Fibroblast of villous mesenchyme (primary cell): Measurements from ENCODE around the gene PLPP3. TPM values are rescaled to one million over a fixed set of nuclear protein-coding genes. Genes with fewer than 3 reads are reported as not detected.

Experiments
- DNase-seq: peaks from one replicate; pipeline ENCODE4 v3.0.0-alpha.2; 2010; ENCODE audit warnings: low read depth
- H3K4me3 ChIP-seq: 2 replicates; pipeline ENCODE4 v1.5.1; 2011; ENCODE audit warnings: low read depth, mild to moderate bottlenecking, low read length
- total RNA-seq: library from RNA; depleted of rRNA; stranded (reverse); fragments of >200 nt; gene quantifications from 2 replicates; pipeline ENCODE4 v1.2.3, GENCODE V29; 2012
- TF ChIP-seq, protein P1 (sequence below): IDR thresholded peaks from 2 replicates; pipeline ENCODE4 v1.5.1; 2012; ENCODE audit warnings: low read depth, mild to moderate bottlenecking, low read length; ENCODE audit not compliant: insufficient read depth

Gene PLPP3
- total RNA-seq, 1 donor, result 14.7 TPM

DNA sequence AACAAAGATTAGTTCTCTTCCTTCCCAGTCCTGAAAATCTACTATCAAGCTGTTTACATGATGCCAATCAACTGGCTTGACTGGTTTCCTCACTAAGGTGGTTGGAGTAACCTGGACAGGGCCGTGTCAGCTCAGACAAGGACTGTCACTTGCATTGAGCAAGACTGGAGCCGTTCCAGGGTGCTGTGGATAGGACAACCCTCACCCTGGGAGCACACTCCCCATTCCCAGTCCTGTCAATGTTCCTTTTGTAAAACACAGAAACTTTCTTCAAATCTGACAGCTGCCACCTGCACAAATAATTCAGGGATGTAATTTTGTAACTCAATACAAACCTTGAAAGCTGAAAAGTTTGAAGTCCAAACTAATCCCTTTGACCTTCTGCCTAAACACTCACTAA lies 31.4 kb downstream of the PLPP3 start:
- no peak for DNase-seq
- TF ChIP-seq, protein P1, sequence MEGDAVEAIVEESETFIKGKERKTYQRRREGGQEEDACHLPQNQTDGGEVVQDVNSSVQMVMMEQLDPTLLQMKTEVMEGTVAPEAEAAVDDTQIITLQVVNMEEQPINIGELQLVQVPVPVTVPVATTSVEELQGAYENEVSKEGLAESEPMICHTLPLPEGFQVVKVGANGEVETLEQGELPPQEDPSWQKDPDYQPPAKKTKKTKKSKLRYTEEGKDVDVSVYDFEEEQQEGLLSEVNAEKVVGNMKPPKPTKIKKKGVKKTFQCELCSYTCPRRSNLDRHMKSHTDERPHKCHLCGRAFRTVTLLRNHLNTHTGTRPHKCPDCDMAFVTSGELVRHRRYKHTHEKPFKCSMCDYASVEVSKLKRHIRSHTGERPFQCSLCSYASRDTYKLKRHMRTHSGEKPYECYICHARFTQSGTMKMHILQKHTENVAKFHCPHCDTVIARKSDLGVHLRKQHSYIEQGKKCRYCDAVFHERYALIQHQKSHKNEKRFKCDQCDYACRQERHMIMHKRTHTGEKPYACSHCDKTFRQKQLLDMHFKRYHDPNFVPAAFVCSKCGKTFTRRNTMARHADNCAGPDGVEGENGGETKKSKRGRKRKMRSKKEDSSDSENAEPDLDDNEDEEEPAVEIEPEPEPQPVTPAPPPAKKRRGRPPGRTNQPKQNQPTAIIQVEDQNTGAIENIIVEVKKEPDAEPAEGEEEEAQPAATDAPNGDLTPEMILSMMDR, result no peak

DNA sequence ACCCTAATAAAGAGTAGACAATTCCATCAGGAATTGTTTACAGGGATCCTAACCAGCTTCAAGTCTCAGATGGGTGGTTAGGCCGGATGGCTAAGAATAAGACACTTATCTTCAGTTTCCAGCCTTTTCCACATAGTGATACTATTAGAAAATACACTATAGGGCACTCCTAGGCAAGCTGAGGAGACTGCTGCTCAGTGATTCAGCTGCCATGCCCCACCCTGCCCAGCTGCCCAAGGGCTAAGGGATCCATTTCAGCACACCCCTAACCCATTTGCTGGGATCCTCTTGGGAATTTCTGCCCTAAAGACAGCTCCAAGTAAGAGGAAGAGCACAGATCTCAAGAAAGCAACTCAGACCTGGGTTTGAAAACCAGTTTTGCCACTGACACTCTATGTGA lies 31.9 kb downstream of the PLPP3 start:
- H3K4me3 ChIP-seq, result no peak overlapping the region
- TF ChIP-seq, protein P1, result no peak
- no peak for DNase-seq

More for the DNA sequence above, 31.4 kb downstream of the PLPP3 start:
- H3K4me3 ChIP-seq, result no peak overlapping the region

DNA sequence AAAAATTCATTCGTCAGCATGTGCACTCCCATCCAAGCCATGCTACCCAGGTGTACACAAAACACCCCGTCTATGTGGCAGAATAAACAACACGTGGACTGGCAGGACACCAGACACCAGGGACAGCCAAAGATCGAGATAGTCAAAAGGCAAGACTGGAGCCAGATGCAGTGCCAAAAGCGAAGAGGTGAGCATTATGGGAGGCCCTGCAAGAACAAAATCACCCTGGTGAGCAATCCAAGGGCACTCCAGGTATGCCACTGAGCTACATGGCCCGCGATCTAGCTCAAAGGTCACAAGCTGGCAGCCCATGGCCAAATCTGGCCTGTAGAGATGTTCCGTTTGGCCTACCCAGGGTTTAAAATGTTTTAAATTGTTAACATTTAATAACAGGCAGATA lies 33.7 kb downstream of the PLPP3 start:
- TF ChIP-seq, protein P1, result no peak
- no peak for DNase-seq
- H3K4me3 ChIP-seq, result no peak overlapping the region

DNA sequence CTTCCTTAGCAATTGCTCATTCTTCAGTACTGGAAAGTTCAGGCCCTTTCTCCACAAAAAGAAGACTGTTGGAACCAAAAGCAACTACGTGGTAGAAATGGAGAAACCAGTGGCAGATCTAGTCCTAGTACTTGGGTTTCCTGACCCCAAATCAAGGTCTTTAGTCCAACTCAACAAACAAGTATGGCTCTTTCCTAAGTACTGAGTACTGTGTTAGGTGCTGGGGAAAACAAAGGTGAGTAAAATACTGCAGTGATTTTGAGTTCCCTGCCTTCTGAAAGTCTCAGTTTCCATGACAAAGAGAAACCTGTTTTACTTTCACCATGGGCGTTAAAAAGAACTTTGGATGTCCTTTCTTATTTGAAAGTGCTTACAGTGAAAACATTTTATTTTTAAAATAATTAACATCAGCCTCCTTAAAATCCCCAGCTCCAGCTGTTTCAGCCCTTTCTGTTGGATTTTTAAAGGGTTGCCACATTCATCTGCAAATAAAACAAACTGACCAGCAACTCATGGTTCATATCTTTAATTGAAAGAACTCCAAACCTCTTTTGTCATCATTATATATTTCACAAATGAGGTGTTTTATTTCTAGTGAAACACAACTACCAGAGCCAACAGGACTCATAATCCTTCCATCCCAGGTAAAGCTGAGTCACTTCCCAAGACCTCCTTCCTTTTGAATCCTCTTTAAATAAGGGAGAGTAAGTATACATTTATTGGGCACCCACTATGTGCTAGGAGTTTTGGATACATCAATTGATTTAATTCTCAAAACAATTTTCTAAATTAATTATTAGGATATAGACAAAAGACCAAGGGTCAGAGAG lies 35.4 kb downstream of the PLPP3 start:
- DNase-seq, result no peak
- no peak overlapping the region for H3K4me3 ChIP-seq
- TF ChIP-seq, protein P1, result no peak

DNA sequence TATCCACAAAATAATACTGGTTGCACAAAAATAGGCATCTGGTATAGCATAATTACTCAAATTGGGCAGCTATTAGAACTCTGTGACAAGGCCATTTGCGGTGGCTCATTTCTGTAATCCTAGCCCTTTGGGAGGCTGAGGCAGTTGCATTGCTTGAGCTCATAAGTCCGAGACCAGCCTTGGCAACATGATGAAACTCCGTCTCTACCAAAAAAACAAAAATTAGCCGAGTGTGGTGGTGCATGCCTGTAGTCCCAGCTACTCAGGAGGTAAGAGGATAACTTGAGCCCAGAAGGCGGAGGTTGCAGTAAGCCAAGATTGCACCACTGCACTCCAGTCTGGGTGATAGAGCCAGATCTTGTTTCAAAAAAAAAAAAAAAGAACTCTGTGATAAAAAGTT lies 36.7 kb downstream of the PLPP3 start:
- DNase-seq, result no peak
- TF ChIP-seq, protein P1, result no peak
- no peak overlapping the region for H3K4me3 ChIP-seq

DNA sequence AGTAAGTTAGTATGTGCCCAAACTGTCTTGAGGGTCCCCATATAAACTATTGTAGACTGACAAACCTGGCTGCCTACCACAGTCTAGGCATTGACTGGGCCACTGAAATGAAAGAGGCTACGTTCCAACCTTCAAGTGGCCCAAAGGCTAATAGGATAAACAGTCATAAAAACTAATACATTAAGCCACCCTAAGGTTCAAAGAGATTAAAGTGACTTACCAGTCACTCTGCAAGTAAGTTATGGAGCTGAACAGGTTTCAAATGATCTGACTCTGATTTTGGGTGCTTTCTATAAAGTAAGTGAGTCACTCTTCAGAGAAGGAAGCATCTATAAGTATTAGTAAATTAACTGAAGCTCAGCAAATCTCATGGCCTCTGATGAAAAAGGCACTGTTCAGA lies 38.0 kb downstream of the PLPP3 start:
- TF ChIP-seq, protein P1, result no peak

More for the DNA sequence above, 38.0 kb downstream of the PLPP3 start:
- H3K4me3 ChIP-seq, result no peak overlapping the region
- no peak for DNase-seq
